Gastrocnemius medialis (tissue), 4 donors: ENCODE data around the gene RAB10.

ENCODE experiments used
- POLR2A ChIP-seq, 2 donors: fragments of 450-650 bp; IDR thresholded peaks; one replicate each; pipeline ENCODE4 v1.6.1; 2017; ENCODE audit warnings: antibody characterized with exemption in 2 of 2, mild to moderate bottlenecking in 2 of 2, moderate library complexity in 2 of 2
- TF ChIP-seq, protein P1 (sequence below), 5 experiments: fragments of 450-650 bp in 3 of 5; fragments of 200-600 bp in 2 of 5; sonication (generic) in 2 of 5; IDR thresholded peaks in 4 of 5; conservative IDR thresholded peaks in 1 of 5; 1 replicate in 4 of 5; 2 replicates in 1 of 5; pipeline ENCODE4 v1.5.1; 2016 to 2019; ENCODE audit warnings: antibody characterized with exemption in 5 of 5, mild to moderate bottlenecking in 3 of 5, moderate library complexity in 3 of 5

DNA sequence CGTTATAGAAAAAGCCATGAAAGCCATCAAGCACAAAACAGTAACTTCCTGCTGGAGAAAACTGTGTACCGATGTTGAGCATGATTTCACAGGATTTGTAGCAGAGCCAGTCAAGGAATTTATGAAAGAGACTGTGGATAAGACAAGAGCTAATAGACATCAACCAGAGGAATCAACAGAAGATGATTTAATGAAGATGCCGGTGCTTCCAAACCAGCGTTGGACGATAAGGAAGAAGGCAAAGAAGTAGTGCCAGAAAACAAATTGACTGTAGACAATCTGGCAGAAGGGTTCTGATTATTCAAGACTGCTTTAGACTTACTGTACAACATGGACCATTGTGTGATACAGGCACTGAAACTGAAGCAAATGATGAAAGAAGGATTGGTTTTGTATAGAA lies 89.5 kb downstream of the RAB10 start:
- TF ChIP-seq, protein P1, sequence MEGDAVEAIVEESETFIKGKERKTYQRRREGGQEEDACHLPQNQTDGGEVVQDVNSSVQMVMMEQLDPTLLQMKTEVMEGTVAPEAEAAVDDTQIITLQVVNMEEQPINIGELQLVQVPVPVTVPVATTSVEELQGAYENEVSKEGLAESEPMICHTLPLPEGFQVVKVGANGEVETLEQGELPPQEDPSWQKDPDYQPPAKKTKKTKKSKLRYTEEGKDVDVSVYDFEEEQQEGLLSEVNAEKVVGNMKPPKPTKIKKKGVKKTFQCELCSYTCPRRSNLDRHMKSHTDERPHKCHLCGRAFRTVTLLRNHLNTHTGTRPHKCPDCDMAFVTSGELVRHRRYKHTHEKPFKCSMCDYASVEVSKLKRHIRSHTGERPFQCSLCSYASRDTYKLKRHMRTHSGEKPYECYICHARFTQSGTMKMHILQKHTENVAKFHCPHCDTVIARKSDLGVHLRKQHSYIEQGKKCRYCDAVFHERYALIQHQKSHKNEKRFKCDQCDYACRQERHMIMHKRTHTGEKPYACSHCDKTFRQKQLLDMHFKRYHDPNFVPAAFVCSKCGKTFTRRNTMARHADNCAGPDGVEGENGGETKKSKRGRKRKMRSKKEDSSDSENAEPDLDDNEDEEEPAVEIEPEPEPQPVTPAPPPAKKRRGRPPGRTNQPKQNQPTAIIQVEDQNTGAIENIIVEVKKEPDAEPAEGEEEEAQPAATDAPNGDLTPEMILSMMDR (IDR thresholded peaks at IDR 0.05 in 4 of 5, conservative IDR thresholded peaks at IDR 0.05 in 1 of 5) = no peak
- TF ChIP-seq POLR2A (IDR thresholded peaks at IDR 0.05) = no peak
